Measurements from ENCODE around the gene RET.

Gene RET

DNA sequence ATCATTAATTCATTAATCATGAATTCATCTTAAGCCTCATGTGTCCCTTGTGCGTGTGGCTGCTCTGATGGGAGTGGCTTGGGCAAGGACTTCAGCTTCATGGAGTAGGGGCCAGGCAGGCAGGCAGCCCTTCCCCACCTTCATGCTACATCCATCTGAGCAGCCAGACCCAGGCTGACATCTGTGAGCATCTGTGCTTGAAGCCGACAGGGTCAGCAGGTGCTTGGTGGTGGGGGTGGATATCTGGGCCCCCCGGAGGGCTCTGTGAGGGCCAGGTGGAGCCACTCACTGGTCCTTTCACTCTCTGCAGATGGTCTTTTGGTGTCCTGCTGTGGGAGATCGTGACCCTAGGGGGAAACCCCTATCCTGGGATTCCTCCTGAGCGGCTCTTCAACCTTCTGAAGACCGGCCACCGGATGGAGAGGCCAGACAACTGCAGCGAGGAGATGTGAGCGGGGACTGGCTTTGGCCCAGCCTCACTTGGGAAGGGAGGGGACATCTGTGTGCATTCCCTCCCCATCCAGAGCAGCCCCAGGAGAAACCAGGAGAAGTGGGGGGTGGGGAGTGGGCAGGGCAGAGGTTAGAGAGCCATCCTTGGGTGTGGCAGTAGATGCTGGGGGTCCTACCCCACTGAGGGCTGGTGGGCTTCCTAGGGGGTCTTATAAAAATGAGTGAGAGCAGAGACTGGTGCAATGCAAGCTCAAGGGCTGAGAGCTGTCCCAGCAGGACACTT, 46.7 kb downstream of the RET start:
- no peak for DNase-seq

DNA sequence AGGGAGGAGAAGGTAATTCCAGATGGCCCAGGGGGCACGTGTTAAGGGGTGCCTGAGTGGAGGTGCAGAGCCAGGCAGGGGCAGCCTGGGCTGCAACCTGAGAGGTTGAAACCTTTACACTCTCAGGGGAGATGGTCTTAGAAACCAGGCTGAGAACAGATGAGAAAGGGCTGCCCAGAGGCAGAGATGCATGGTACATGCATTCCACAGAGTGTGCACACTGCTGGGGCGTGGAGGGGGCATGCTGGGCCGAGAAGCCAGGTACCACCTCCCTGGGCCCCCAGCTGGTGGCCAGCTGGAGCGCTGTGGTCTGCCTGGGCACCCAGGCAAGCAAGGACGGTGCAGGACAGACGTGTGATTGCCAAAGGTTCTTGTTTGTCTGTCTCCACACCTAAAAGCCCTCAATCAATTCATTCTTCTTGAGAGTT, 47.2 kb downstream of the RET start:
- DNase-seq, result no peak

DNA sequence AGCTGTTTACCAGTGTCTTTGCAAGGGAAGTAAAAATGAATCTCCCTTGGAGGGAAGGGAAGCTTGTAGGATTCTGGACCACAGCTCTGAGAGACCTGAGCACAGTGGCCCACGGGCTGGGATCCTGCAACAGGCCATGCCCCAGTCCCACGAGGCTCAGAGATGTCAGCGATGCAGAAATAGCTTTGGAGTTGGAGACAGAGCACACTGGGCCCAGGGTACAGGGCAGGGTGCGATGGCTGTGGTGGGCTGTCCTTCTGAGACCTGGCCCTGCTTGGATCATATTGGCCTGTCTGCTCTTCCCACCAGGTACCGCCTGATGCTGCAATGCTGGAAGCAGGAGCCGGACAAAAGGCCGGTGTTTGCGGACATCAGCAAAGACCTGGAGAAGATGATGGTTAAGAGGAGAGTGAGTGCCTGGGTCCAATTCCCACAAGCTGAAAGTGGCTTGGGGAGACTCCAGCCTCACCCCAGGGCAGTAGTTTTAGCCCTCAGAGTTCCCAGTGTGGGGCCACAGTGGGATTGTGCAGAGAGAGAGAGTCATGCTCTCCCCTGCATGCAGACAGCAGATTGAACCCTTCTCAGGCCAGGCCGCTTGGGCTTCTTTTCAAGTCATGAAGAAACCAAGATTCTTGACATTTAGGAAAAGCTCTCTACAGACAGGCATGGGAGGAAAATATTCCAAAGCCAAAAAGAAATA, 47.9 kb downstream of the RET start:
- no peak for DNase-seq

DNA sequence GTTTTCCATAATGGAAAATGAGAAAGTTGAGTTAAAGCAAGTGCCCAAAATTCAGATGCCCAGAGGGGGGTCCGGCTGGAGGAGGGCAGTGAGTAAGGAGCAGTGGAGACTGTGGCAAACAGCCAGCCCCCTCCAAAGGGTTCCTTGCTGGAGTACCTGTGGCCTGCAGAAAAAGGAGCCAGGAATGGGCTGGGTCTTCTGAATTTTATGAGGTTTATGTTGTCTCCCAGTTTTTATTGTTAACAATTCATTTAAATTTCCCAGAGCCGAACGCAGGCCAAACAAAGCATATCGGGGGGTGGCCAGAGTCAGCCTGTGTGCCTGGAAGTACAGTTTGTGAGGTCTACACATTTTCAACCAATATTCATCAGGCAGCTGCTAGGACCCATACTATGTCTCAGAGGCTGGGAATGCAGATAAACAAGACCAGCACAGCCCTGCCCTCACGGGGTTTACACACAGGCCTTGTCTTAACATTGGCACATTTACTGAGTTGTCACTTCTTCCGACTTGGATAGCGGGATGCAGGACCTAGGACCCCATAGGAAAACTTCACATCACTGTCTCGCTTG, 48.5 kb downstream of the RET start:
- no peak for DNase-seq

DNA sequence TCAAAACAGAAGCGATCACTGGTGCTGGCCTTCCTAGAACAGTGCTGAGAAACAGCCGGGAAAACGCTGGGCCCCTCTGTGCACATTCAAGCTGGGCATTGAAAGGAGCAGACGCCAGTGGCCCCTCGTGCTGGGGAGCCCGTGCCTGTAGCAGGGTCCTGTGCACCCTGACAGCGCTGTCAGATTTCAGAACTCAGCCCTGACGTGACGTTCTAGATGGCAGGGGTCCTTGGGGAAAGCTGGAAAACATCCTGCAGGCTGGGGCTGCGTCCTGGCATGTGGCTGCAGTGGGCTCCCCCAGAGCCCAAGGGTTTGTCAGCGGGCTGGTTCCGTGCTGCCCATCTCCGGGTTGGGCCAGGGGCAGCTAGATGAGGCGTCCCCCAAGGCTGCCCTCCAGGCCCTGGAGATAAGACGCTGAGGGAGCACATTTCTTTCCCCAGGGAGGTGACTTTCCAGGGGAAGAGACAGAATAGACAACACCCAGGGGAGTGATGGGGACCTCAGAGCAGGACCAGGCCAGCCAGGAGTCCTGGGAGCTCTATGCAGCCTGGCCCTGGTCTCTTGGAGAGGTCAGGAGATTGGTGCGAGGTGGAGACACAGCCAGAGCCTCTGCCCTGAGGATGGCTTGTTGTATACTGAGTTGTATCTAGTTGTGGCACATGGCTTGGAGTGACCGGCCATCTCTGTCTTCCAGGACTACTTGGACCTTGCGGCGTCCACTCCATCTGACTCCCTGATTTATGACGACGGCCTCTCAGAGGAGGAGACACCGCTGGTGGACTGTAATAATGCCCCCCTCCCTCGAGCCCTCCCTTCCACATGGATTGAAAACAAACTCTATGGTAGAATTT, 49.2 kb downstream of the RET start:
- no peak for DNase-seq

DNA sequence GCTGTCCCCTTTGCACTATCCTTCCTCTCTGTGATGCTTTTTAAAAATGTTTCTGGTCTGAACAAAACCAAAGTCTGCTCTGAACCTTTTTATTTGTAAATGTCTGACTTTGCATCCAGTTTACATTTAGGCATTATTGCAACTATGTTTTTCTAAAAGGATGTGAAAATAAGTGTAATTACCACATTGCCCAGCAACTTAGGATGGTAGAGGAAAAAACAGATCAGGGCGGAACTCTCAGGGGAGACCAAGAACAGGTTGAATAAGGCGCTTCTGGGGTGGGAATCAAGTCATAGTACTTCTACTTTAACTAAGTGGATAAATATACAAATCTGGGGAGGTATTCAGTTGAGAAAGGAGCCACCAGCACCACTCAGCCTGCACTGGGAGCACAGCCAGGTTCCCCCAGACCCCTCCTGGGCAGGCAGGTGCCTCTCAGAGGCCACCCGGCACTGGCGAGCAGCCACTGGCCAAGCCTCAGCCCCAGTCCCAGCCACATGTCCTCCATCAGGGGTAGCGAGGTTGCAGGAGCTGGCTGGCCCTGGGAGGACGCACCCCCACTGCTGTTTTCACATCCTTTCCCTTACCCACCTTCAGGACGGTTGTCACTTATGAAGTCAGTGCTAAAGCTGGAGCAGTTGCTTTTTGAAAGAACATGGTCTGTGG, 50.0 kb downstream of the RET start:
- no peak for DNase-seq

DNA sequence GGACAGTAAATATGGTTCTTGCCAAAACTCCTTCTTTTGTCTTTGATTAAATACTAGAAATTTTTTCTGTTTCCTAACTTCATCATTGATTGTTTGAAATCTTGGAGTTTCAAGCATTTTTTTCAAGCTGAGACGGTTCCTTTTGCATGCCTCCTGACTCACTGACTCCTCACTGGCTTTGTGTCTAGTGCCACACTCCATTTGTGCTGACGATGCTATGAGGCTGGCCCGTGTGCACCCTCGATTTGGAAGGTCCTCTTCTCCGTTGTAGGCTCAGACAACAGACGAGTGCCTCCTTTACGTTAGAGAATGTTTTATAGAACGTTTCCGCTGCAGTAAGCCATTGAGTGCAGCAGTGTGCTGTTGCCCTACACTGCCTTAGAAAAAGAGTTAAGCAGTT, 50.6 kb downstream of the RET start:
- DNase-seq, result no peak

DNA sequence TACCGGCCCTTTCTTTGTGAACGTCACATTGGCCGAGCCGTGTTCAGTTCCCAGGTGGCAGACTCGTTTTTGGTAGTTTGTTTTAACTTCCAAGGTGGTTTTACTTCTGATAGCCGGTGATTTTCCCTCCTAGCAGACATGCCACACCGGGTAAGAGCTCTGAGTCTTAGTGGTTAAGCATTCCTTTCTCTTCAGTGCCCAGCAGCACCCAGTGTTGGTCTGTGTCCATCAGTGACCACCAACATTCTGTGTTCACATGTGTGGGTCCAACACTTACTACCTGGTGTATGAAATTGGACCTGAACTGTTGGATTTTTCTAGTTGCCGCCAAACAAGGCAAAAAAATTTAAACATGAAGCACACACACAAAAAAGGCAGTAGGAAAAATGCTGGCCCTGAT, 51.5 kb downstream of the RET start:
- no peak for DNase-seq

DNA sequence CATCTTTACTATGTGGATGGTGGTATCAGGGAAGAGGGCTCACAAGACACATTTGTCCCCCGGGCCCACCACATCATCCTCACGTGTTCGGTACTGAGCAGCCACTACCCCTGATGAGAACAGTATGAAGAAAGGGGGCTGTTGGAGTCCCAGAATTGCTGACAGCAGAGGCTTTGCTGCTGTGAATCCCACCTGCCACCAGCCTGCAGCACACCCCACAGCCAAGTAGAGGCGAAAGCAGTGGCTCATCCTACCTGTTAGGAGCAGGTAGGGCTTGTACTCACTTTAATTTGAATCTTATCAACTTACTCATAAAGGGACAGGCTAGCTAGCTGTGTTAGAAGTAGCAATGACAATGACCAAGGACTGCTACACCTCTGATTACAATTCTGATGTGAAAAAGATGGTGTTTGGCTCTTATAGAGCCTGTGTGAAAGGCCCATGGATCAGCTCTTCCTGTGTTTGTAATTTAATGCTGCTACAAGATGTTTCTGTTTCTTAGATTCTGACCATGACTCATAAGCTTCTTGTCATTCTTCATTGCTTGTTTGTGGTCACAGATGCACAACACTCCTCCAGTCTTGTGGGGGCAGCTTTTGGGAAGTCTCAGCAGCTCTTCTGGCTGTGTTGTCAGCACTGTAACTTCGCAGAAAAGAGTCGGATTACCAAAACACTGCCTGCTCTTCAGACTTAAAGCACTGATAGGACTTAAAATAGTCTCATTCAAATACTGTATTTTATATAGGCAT, 52.3 kb downstream of the RET start:
- no peak for DNase-seq

DNA sequence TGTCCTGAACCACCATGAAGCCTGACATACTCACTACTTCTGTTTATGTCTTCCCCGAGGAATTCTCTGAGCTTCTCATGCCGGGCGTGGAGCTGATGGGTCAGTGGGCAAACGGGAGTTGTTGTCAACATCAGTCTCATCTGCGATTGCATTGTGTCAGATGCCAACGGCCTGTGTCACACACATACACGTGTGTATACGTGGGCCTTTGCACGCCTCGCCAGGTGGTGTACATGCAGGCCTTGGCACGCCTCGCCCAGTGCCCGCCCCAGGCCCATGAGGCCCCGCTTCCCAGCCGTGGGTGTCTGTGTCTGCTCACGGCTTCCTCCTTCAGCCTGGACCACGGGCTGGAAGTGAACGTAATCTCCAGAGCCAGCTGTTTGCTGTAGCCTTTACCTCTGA, 53.9 kb downstream of the RET start:
- DNase-seq, result no peak

DNA sequence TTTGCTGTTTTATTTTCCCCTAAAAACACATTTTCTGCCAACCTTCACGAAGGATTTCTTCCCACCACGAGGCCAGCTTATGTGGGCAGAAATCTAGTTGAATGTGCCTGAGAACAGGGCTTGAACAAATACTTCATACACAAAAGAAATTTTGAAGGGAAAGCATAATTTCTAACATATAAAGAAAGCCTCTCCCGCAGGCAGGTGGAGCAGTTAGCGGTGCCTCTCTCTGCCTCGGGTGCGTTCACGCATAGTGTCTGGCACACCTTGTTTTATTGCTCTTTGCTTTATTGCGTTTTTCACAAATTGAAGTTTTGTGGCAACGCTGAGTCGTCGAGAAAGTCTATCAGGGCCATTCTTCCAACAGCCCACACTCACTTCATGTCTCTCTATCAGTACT, 54.4 kb downstream of the RET start:
- DNase-seq, result no peak

DNA sequence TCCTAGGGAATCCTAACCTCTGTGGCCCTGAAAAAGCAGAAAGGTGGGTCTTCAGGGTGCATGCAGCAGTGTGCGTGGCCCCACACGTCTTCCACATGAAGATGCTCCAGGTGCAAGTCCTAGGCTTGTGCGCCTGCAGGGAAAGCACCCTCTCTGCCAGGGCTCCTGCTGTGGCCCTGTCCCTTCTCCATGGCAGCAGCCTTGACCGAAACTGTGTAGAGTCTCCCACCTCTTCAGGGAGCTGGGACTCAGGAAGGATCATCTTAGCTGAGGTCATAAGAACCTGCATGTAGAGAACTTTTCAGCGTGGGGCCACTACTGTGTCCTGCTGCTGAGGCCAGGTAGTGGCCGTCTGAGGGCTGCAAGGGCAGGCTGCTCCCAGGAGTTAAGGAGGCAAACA, 55.0 kb downstream of the RET start:
- no peak for DNase-seq

DNA sequence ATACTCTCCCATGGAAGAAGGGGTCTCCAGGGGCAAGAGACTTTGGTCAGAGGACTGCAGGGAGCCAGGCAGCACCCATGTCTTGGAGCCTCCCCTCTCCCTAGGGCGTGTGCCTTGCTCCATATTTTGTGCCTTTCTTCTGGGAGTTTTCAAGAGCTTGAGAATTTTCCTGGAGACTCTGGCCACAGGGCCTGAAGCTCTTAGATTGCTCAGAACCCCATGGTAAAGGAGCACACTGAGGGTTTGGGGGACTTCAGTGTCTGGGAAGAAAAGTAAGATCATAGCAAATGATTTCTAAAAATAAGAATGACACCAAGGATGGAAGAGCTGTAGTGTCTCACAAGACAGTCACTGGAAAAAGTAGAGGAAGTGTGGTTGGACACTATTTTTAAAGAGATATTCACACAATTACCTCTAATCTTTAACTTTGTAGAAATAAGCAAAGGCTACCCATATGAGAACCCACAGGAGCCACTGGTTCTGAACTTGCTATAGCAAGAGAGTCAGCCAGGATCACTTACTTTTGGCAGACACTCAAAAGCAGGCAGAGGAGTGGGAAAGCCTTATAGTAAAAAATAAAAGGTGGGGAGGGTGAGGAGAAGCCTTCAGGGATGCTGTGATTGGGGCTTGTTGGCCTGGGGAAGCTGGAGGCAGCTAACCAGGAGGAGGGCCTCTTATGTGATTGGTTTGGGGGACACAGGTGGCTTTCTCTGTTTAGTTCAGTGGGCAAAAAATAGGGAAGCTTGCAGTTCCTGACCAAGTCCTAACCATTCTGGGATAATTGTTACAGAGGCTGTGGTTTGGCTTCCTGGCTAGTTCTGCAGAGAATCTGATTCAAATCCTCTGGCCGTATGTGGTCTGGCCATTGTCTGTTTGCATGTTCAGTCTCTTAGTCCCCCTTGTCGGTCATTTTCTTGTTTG, 56.3 kb downstream of the RET start:
- DNase-seq, result no peak

DNA sequence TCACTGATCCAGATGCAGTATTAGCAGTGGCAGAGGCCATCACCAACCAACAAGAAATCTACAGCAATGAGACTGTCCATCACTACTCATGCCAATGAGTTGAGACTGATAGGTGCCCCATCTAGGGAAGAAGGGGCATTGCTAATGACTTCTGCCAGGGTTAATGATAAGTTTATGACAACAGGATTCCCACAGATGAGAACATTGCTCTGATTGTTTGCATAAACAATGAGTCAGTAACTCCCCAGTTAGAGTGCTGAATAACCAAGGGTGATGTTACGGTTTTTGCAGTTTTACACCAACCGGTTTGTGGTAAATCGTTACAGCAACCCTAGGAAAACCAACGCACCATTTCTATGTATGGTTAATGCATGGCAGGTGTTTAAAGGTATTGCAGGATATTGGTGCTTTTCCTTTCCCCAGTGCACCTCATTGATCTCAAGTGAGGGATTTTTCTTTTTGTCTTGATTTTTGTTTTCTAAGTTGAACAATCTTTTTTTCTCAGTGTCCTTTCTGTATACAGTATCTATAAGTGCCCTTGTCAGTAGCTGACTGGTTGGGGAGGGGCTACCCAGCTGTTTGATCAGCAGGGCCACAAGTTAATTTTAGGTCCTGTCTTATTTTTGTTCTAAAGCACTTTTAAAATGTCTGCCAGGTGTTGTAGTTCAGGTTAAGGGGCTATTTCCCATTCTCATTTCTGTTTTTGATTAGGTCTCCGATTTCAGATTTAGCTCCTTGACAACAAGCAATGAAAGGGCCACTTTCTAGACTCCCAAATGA, 57.4 kb downstream of the RET start:
- no peak for DNase-seq

DNA sequence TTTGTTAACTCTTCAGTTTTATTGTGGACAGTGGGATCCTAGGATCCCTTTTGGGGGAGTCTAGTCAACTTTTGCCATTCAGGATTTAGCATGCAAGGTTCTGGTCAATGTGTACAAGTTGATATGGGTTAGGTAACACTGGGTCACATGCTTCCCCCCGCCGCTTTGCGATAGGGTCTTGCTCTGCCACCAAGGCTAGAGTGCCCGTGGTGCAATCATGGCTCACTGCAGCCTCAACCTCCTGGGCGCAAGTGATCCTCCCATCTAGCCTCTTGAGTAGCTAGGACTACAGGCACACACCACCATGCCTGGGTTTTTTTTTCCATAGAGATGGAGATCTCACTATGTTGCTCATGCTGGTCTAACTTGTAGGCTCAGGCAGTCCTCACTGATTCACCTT, 58.2 kb downstream of the RET start:
- no peak for DNase-seq

DNA sequence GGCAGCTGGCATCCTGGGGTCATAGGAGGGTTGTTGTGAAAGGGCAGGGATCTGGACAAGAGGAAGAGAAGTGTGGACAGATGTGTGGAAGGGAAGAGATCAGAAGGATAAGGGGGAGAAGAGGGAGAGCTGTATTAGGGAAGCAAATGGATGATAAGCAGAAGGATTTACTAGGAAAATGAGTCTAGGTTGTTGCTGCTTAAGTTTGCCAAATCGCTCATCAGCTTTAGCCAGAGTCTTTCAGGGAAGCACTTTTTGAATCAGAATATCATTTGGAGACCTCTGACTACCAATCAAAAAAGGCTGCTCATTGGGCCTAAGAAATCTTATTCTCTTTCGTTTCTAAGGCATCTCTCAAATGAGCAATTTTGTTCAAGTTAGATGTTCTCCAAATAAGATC, 58.8 kb downstream of the RET start:
- no peak for DNase-seq

DNA sequence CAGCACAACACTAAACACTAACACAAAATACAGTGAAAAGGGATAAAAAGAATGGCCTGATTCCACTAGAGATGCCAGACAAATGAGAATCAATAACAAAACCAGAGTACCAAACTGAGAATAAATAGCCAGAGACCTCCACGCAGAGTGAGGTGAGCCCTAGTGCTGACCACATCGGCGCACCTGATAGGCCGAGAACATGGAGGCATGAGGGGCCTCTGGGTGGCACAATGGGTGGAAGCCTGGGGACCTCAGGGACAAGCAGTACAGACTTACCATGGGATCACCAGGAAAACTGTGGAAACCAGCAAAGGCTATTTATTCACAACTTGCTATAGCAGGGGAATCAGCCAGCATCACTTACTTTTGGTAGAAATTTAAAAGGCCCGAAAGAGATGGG, 59.6 kb downstream of the RET start:
- DNase-seq, result no peak

DNA sequence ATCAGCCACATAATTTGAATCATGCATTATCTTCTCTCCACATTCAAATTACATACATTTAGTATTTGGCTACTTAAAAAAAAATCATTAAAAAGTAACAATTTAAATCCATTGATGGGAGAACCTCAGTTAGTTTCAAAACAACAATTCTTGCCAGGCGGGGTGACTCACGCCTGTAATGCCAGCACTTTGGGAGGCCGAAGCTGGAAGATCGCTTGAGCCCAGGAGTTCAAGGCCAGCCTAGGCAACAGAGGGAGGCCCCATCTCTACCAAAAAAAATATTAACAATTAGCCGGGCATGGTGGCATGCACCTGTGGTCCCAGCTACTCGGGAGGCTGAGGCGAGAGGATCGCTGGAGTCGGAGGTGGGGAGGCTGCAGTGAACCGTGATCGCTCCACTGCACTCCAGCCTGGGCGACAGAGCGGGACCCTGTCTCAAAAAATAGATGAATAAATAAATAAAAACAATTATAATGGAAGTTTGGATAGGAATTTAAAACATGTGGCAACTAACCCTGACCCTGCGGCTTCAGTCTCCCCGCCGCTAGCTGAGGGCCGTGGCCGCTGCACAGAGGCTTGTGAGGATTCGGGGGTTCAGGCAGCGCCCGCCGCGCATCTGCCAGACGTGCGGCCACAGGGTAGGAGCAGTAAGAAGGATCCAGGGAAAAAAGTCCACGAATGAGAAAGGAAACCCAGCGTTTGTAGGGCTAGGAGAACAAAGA, 60.3 kb downstream of the RET start:
- no peak for DNase-seq

DNA sequence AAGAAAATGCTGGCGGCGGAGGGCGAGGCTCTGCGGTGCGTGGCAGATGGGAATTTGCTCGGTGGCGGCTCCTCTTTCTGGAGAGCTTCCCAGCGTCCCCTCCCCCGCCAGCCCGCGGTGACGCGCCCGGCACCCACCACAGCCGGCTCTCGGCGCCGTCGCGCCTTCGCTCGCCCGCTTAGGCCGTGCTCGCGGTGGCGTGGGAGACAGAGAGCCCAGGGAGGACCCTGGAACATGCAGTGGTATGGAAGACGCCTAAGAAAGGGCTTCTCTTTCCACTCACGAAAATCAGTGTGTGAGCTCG, 60.8 kb downstream of the RET start:
- no peak for DNase-seq
